PC-9 (cell line): ENCODE results near the gene PRR19. TPM values are rescaled to one million over a fixed set of nuclear protein-coding genes. Genes with fewer than 3 reads are reported as not detected.

Experiments used
- BruUV-seq: library from RNA; stranded (reverse); fragments of 400-500 nt; replicated peaks from 2 replicates; lab custom pipeline; 2021; lab: Mats Ljungman, UMichigan
- CTCF ChIA-PET: fragments of 300-600 bp; sonication (Branson Sonifier 250); formaldehyde crosslinking; loops from one replicate; lab custom pipeline; 2022; ENCODE audit warnings: antibody characterized with exemption; lab: Charles Lee
- POLR2A ChIA-PET: fragments of 300-600 bp; sonication (Branson Sonifier 250); formaldehyde crosslinking; loops from one replicate; lab custom pipeline; 2022; ENCODE audit warnings: antibody characterized with exemption; ENCODE audit not compliant: unreplicated experiment; lab: Charles Lee
- DNase-seq, 2 experiments: peaks; one replicate each; pipeline versions ENCODE4 v3.0.0 to v3.0.0-alpha.2; 2015 to 2022; ENCODE audit warnings: mixed read lengths in 1 of 2
- H2AFZ ChIP-seq: fragments of 200-600 bp; sonication (generic); 2 replicates; pipeline ENCODE4 v1.8.1; 2017; ENCODE audit warnings: antibody characterized with exemption
- H3F3A ChIP-seq: fragments of 200-600 bp; sonication (generic); 2 replicates; pipeline ENCODE4 v1.8.1; 2017; ENCODE audit warnings: antibody characterized with exemption, mild to moderate bottlenecking, low read depth; ENCODE audit not compliant: insufficient read depth
- H3K27ac ChIP-seq: fragments of 200-600 bp; sonication (generic); 2 replicates; pipeline ENCODE4 v1.6.1; 2016; ENCODE audit warnings: mixed run types
- H3K27me3 ChIP-seq: fragments of 200-600 bp; sonication (generic); 2 replicates; pipeline ENCODE4 v1.6.1; 2016; ENCODE audit warnings: low read depth, mixed run types; ENCODE audit not compliant: insufficient read depth
- H3K36me3 ChIP-seq: fragments of 200-600 bp; sonication (generic); 2 replicates; pipeline ENCODE4 v1.6.1; 2016; ENCODE audit warnings: low read depth, mixed run types
- H3K4me1 ChIP-seq: fragments of 200-600 bp; sonication (generic); replicated peaks from 2 replicates; pipeline ENCODE4 v1.6.1; 2016; ENCODE audit warnings: mixed run types; ENCODE audit not compliant: insufficient read depth
- H3K4me2 ChIP-seq: fragments of 200-600 bp; sonication (generic); 2 replicates; pipeline ENCODE4 v1.6.1; 2017; ENCODE audit warnings: mixed run types
- H3K4me3 ChIP-seq: fragments of 200-600 bp; sonication (generic); 2 replicates; pipeline ENCODE4 v1.6.1; 2016; ENCODE audit warnings: mixed run types
- H3K79me2 ChIP-seq: fragments of 200-600 bp; sonication (generic); 2 replicates; pipeline ENCODE4 v1.6.1; 2017; ENCODE audit warnings: low read depth, mixed run types
- H3K9me2 ChIP-seq: fragments of 200-600 bp; sonication (generic); 2 replicates; pipeline ENCODE4 v1.8.1; 2017; ENCODE audit warnings: mild to moderate bottlenecking; ENCODE audit not compliant: insufficient read depth
- H3K9me3 ChIP-seq: fragments of 200-600 bp; sonication (generic); 2 replicates; pipeline ENCODE4 v1.8.1; 2016; ENCODE audit warnings: low read depth; ENCODE audit not compliant: insufficient read depth
- H4K20me1 ChIP-seq: fragments of 200-600 bp; sonication (generic); 2 replicates; pipeline ENCODE4 v1.8.1; 2017; ENCODE audit not compliant: insufficient read depth
- EZH2 ChIP-seq: fragments of 200-600 bp; sonication (generic); IDR thresholded peaks from 2 replicates; pipeline ENCODE4 v1.8.0; 2017; ENCODE audit warnings: antibody characterized with exemption, low read depth
- intact Hi-C: fragments of 100-400 bp; cut with micrococcal nuclease; formaldehyde crosslinking; loops from one replicate; pipeline ENCODE4 v1.10.0; 2022; ENCODE audit not compliant: unreplicated experiment
- total RNA-seq: library from RNA; stranded (reverse); gene quantifications from 2 replicates; pipeline ENCODE4 v1.2.3, GENCODE V29; 2021
- TF ChIP-seq, protein P1 (sequence below): fragments of 200-600 bp; sonication (generic); conservative IDR thresholded peaks from 2 replicates; pipeline ENCODE4 v1.6.1; 2017; ENCODE audit warnings: mixed run types, antibody characterized with exemption, mild to moderate bottlenecking, moderate library complexity

Gene PRR19
- total RNA-seq, 1 experiment from 2014 or later, result 0.85 TPM

DNA sequence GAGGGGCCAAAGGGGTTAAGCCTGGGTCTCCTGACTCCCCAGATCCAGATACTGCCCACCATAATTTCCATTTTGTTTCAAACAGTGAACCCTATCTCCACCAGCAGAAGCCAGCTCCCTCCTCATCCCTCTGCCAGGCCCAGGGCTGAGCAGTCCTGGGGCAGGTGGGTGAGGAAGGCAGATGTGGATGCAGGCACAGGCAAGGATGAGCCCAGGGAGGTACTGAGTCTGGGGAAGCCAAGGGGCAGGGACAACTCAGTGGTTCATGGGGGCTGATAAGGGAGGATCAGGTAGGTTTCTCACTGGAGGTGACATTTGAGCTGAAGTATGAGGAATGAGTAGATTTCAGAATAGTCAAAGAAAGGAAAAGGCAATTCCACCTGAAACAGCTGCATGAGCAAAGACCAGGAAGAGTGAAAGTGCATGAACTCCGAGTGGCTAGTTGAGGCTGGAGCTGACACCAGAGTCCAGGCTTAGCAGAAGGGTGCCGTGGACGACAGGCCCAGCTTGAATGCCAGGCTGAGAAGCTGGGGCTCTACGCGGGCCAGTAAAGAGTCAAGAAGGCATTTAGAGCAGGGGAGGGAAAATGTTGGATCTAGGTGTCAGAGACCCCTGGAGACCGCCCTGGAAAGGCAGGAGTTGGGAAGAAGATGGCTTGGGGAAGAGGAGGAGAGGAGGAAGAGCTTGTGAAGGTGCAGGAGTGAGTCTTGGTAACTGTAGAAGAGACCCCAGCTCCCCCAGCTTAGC lies 22.6 kb upstream of the PRR19 start:
- BruUV-seq, result no TSS peak
- peak overlapping the region; percentile 96 for H3K4me3 ChIP-seq
- no peak overlapping the region for H2AFZ ChIP-seq
- no peaks in the 10 kb centered on the region for H3K9me3 ChIP-seq
- no peaks in the 10 kb centered on the region for H3K27me3 ChIP-seq
- no peak for DNase-seq
- peak overlapping the region; percentile 90 for H3K4me2 ChIP-seq
- H4K20me1 ChIP-seq, result peaks cover 3% of the 10 kb centered on the region; the same call in 1 of the 2 replicates
- H3K27ac ChIP-seq, result no peak overlapping the region
- H3K79me2 ChIP-seq, result no peaks in the 10 kb centered on the region
- no peaks in the 10 kb centered on the region for H3K9me2 ChIP-seq
- no peaks in the 10 kb centered on the region; the same call in 1 of the 2 replicates for H3K36me3 ChIP-seq
- H3F3A ChIP-seq, result peaks cover 33% of the 10 kb centered on the region; the same call in 1 of the 2 replicates
- ChIA-PET POLR2A (interaction anchor here (0.5 kb wide), 1 partner anchor 9 kb away, joined by 3 read pairs; no protein-coding TSS in a partner anchor), CTCF (interaction anchor here (0.7 to 1.6 kb wide), 3 partner anchors 24 to 36 kb away, joined by 3 to 7 read pairs (median 6); no protein-coding TSS in a partner anchor)
- intact Hi-C loops, result no loop called here
- TF ChIP-seq EZH2, result no peak
- TF ChIP-seq, protein P1, sequence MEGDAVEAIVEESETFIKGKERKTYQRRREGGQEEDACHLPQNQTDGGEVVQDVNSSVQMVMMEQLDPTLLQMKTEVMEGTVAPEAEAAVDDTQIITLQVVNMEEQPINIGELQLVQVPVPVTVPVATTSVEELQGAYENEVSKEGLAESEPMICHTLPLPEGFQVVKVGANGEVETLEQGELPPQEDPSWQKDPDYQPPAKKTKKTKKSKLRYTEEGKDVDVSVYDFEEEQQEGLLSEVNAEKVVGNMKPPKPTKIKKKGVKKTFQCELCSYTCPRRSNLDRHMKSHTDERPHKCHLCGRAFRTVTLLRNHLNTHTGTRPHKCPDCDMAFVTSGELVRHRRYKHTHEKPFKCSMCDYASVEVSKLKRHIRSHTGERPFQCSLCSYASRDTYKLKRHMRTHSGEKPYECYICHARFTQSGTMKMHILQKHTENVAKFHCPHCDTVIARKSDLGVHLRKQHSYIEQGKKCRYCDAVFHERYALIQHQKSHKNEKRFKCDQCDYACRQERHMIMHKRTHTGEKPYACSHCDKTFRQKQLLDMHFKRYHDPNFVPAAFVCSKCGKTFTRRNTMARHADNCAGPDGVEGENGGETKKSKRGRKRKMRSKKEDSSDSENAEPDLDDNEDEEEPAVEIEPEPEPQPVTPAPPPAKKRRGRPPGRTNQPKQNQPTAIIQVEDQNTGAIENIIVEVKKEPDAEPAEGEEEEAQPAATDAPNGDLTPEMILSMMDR, result no peak
- peaks cover 35% of the 10 kb centered on the region for H3K4me1 ChIP-seq

DNA sequence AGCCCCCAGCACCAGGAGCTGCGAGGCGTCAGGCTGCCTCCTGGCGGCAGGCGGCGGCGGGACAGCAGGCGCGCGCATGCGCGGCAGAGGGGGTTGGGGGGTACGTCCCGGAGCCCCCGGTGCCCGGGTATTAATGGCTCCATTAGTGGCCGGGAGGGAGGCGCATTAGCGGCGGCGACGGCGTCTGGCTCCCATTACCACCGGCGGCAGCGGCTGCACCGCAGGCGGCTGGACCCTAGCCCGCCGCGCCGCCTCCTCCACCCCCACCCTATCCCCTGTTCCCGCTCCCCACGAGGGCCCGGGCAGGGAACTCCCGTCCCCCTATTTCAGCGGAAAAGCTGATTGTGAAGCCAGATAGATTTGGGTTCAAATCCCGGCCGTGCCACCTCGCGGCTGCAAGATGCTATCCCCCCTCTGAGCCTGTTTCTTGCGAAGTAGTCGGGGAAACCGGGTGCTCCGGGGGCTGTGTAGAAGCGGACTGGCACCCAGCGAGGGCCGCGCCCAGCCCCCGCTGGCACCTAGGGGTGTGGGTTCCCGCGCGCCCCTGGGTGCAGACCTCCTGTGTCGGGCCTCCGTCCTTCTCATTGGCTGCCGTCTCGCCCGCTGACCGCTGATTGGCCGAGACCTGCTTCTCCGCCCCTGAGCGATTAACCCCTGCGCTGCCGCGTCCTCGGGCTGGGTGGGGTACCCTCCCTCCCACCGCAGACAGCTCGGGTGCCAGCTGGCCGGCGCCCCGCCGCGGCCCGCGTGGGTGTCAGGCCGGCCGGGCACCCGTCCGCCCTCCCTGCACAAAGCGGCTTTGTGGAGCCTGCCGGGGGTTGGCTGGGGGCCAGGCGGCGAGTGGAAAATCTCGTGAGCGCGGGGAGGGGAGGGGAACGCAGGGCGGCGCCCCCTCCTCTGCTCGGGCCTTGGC lies 21.8 kb upstream of the PRR19 start:
- ChIA-PET POLR2A (interaction anchor here (0.5 kb wide), 1 partner anchor 10 kb away, joined by 3 read pairs; no protein-coding TSS in a partner anchor), CTCF (interaction anchor here (0.6 to 1.6 kb wide), 5 partner anchors 15 to 166 kb away, joined by 3 to 12 read pairs (median 6); no protein-coding TSS in a partner anchor)
- TF ChIP-seq, protein P1, result peak; percentile 90
- TF ChIP-seq EZH2, result no peak
- Histone ChIP-seq H3K4me1 (peaks cover 41% of the 10 kb centered on the region), H3K27me3 (no peaks in the 10 kb centered on the region), H3K4me2 (peak overlapping the region; percentile 90), H3K9me3 (no peaks in the 10 kb centered on the region), H3K36me3 (no peaks in the 10 kb centered on the region; the same call in 1 of the 2 replicates), H3K27ac (no peak overlapping the region), H3K4me3 (peak overlapping the region; percentile 96), H3F3A (peaks cover 33% of the 10 kb centered on the region; the same call in 1 of the 2 replicates), H2AFZ (peak overlapping the region; percentile 83), H3K79me2 (peaks cover 7% of the 10 kb centered on the region; the same call in 1 of the 2 replicates), H4K20me1 (peaks cover 7% of the 10 kb centered on the region; the same call in 1 of the 2 replicates), H3K9me2 (no peaks in the 10 kb centered on the region)
- intact Hi-C loops, result loop anchor here (1.0 to 5.0 kb wide), 2 partner anchors 12 to 63 kb away; partner anchors contain the start of gene DEDD2
- BruUV-seq, result TSS peak; percentile 70
- peak; percentile 65 to 91 for DNase-seq

DNA sequence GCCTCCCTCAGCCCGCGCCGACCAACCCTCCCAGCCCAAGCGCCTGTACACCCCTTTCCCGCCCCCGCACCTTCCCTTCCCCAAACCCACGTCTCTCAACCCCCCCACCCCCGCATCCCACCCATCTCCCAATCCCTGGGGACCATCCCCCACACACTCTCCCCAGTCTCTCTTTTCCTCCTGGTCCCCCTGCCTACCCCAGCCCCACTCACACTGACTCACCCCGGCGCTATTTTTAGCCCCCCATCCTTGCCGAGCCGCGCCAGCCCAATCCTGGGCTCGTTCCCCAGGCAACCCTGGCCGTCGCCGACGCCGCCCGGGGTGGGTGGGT lies 21.2 kb upstream of the PRR19 start:
- Histone ChIP-seq H3K4me1 (peaks cover 42% of the 10 kb centered on the region), H3K9me3 (no peaks in the 10 kb centered on the region)
- intact Hi-C loops, result loop anchor here (1.0 to 5.0 kb wide), 2 partner anchors 12 to 63 kb away; partner anchors contain the start of gene DEDD2

More for the DNA sequence above, 21.2 kb upstream of the PRR19 start:
- no peak overlapping the region for H2AFZ ChIP-seq
- H3K4me2 ChIP-seq, result peak overlapping the region; percentile 90
- H3F3A ChIP-seq, result peaks cover 39% of the 10 kb centered on the region; the same call in 1 of the 2 replicates
- peak overlapping the region; percentile 96 for H3K4me3 ChIP-seq
- ChIA-PET POLR2A (no interaction called here), CTCF (no interaction called here)
- peaks cover 13% of the 10 kb centered on the region; the same call in 1 of the 2 replicates for H3K79me2 ChIP-seq
- no peak overlapping the region for H3K27ac ChIP-seq
- no peaks in the 10 kb centered on the region; the same call in 1 of the 2 replicates for H3K36me3 ChIP-seq
- no peaks in the 10 kb centered on the region for H3K9me2 ChIP-seq
- no peaks in the 10 kb centered on the region for H3K27me3 ChIP-seq
- no peak for DNase-seq
- TF ChIP-seq, protein P1, result no peak
- no peak for TF ChIP-seq EZH2
- no TSS peak for BruUV-seq
- H4K20me1 ChIP-seq, result peaks cover 13% of the 10 kb centered on the region; the same call in 1 of the 2 replicates
